Measurements from ENCODE around the gene DNM3.

DNA sequence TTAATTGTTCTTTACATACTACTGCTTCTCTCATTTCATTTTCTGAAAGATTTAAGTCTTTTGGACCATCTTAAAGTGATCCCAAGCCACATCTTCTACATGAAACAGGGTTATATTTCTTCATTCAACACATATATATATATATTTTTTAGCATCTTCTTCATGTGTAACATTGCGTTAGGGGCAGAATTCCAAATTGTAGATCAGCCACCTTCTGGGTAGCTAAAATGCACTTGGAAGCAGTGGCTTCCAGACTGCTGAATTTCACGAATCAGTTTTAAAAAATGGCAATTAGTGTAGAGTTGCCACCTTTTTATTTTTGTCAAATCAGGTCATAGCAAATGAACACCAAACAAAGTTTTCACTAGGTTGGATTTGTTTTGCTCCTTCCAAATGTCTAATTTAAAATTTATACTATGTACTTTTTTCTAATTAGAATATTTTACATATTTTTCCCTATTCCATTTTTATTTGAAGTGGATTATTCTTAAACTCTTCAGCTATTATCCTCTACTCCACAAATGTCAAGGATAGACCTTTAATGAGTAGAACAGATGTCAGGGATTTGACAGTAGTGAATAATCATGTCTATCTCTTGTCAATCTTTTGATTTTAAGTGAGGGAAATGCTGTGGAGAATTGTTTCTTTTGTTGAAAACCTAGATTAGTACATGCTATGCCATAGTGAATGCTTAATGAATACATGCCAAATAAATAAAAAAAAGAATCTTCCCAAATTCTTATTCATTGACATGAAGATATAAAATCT lies 55.8 kb downstream of the DNM3 start:
- TF ChIP-seq SP2 (IDR thresholded peaks at IDR 0.05; ENCODE audit: low read length) (no peak), POLR2A (IDR thresholded peaks at IDR 0.05; ENCODE audit: control extremely low read depth in 1 of 2, low read depth in 2 of 2, low read length in 2 of 2) (no peak)

All from H1 (cell line).